ENCODE results near the gene MN1.

Gene MN1

GRCh38 chr22:27716074-27716473, 85.5 kb downstream of the MN1 start:
- no peak for DNase-seq (ENCODE audit: low read depth)

DNA sequence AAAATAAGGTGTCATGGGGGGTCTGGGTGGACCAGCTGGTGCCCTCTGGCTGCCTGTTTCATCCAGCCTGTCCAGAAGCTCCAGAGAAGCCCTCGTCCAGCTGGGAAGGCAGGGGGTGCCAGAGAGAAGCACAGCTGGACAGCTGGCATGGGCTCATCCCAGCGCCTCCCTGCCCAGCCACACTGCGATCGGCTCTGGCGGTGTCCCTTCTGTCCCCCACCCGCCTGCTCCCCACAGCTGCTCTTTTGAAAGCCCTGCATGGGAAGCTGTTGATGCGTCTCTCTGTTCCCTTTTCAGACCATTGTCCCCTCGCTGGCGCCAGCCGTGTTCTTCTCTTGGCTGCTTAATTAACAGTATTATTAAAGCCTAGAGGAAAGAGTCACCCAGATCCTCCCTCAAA, 86.5 kb downstream of the MN1 start:
- DNase-seq (ENCODE audit: low read depth) = no peak

- no peak for DNase-seq (ENCODE audit: low read depth)
Measured at GRCh38 chr22:27714068-27714467, 87.5 kb downstream of the MN1 start.

DNA sequence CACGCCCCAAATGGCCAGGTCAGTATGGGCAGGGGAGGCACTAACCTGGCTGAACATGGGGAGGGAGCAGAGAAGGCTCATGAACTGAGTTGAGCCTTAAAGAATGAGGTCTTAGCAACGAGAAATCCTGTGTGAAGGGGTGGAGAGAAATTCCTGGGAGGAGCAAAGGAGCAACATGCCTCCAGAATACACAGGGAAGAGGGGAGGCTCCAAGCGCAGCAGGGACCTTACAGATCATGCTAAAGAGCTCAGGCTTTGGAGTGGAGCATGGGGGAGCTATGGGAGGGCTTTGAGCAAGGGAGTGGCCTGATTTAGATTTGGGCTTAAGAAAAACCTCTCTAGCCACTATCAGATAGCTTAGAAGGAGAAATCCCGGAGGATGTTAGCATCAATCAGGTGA, 88.1 kb downstream of the MN1 start:
- no peak for DNase-seq (ENCODE audit: low read depth)

DNA sequence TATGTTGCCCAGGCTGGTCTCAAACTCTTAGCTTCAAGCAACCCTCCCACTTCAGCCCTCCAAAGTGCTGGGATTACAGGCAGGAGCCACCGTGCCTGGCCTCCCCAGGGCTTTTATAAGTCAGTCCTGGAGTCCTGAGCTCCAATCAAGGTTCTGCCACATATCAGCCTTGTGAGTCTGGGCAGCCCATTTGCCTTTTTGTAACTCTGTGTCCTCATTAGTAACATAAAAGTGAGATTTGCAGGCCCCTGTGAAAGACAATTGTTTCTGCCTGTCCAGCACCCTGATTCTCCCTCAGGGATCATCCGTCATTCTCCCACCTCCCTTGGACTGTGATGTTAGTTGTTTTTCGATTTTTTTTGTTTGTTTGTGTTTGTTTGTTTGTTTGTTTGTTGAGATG, 89.8 kb downstream of the MN1 start:
- no peak for DNase-seq (ENCODE audit: low read depth)

DNA sequence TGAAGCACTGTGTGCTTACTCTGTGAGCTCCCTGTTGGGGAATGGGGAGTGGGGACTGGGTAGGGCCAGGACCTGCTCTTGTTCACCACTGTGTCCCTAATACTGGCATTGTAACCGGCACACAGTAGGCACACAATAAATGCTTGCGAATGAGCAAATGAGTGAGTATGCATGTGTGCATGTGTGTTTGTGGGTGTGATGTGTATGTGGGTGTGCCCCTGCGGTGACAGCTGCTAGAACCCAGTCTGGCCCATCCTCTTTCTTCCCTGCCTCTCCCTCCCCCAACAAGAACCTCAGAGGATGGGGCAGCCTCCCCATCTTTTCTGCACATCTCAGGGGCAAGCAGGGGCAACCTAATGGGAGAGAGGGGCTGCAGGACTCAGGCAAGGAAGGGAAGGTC, 90.5 kb downstream of the MN1 start:
- DNase-seq (ENCODE audit: low read depth) = no peak

DNA sequence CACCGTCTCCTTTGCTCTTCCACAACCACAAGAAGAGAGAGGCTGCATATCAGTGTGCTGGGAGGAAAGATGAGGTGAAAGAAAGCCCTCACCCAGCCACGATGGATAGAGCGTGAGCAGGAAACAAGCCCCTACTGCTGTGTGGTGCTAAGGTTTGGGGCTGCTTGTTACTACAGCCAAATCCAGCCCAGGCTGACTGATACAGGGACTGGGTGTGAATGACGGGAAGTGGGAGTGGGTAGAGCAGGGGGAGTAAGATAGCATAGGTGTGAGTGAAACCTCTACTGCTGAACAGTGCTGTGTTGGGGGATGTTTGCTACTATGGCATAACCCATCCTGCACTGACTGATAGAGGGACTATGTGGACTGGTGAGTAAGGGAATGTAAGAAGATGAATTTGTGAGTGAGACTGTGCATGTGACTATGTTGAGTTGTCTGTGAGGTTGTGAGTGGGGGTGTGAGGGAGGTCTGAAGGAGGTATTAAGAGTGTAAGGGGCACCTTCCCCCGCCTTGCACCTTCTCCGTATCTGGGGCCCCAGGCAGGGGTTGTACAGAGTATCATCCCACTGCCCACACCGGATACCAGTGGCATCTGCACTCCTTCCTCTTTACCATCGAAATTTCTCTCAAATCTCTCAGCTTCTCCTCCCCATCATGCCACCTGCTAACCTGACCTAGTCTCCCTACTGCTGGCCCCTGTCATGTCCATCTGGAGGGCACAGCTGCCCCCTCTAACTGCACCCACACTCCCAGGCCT, 91.5 kb downstream of the MN1 start:
- no peak for DNase-seq (ENCODE audit: low read depth)

GRCh38 chr22:27706489-27706888, 95.1 kb downstream of the MN1 start:
- DNase-seq (ENCODE audit: low read depth) = no peak

GRCh38 chr22:27705408-27706080, 96.0 kb downstream of the MN1 start:
- no peak for DNase-seq (ENCODE audit: low read depth)

- DNase-seq (ENCODE audit: low read depth) = no peak
Measured at GRCh38 chr22:27704581-27704980, 97.0 kb downstream of the MN1 start.

- DNase-seq (ENCODE audit: low read depth) = no peak
Measured at GRCh38 chr22:27699383-27700019, 102.1 kb downstream of the MN1 start.

DNA sequence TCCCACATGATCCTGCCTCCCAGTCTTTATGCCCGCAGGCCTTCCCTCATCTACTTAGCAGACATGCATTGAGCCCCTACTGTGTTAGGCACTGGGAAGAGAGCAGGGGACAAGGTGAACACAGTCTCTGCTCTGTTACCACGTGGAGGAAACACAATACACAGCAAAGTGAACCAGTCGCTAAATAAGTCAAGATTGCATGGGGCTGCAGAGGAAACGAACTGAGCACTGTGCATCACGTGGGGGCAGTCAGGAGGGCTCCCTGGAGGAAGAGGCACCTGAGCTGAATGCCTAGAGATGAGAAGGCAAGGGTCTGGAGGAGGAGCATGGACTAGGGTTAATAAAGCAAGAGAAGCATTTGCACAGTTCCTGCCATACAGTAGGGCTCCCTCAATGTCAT, 102.7 kb downstream of the MN1 start:
- no peak for DNase-seq (ENCODE audit: low read depth)

All from fibroblast of the conjunctiva (primary cell).